GM19468 (cell line): ENCODE data around the gene ASTN2.

Source experiments
- ATAC-seq: cut with Tn5 transposase; IDR thresholded peaks from one replicate; pipeline ENCODE4 v1.9.1; 2021; ENCODE audit warnings: mild to moderate bottlenecking, moderate library complexity, moderate number of reproducible peaks; ENCODE audit not compliant: unreplicated experiment; ENCODE audit errors: extremely low read depth

The ASTN2 gene

GRCh38 chr9:117258184-117258866 lies 156.5 kb downstream of the ASTN2 start:
- ATAC-seq: no peak

- no peak for ATAC-seq
These were observed 161.6 kb downstream of the ASTN2 start for GRCh38 chr9:117253261-117253660.

- no peak for ATAC-seq
These were observed 164.1 kb downstream of the ASTN2 start for GRCh38 chr9:117250610-117251215.

- ATAC-seq: no peak
These were observed 165.1 kb downstream of the ASTN2 start for GRCh38 chr9:117249799-117250198.

GRCh38 chr9:117247266-117247665 lies 167.6 kb downstream of the ASTN2 start:
- no peak for ATAC-seq

- ATAC-seq: no peak
These were observed 169.6 kb downstream of the ASTN2 start for GRCh38 chr9:117245175-117245829.

- ATAC-seq: no peak
These were observed 172.8 kb downstream of the ASTN2 start for GRCh38 chr9:117242082-117242481.

GRCh38 chr9:117239428-117239827 lies 175.4 kb downstream of the ASTN2 start:
- ATAC-seq: no peak

- ATAC-seq: no peak
These were observed 180.8 kb downstream of the ASTN2 start for GRCh38 chr9:117234103-117234502.

GRCh38 chr9:117233016-117233415 lies 181.8 kb downstream of the ASTN2 start:
- ATAC-seq: no peak

GRCh38 chr9:117232281-117232680 lies 182.6 kb downstream of the ASTN2 start:
- no peak for ATAC-seq

GRCh38 chr9:117231012-117231411 lies 183.8 kb downstream of the ASTN2 start:
- no peak for ATAC-seq

- ATAC-seq: no peak
These were observed 190.2 kb downstream of the ASTN2 start for GRCh38 chr9:117224695-117225094.

GRCh38 chr9:117218951-117219350 lies 195.9 kb downstream of the ASTN2 start:
- no peak for ATAC-seq

- no peak for ATAC-seq
These were observed 200.4 kb downstream of the ASTN2 start for GRCh38 chr9:117214416-117214815.

- ATAC-seq: no peak
These were observed 203.6 kb downstream of the ASTN2 start for GRCh38 chr9:117211280-117211679.

- ATAC-seq: no peak
These were observed 209.1 kb downstream of the ASTN2 start for GRCh38 chr9:117205806-117206205.

GRCh38 chr9:117204971-117205370 lies 209.9 kb downstream of the ASTN2 start:
- no peak for ATAC-seq

- no peak for ATAC-seq
These were observed 223.2 kb downstream of the ASTN2 start for GRCh38 chr9:117191504-117192261.

- ATAC-seq: no peak
These were observed 225.7 kb downstream of the ASTN2 start for GRCh38 chr9:117189121-117189520.

GRCh38 chr9:117188394-117188793 lies 226.5 kb downstream of the ASTN2 start:
- ATAC-seq: no peak
